K562 (cell line): ENCODE data around the gene SLMAP. TPM values are rescaled to one million over a fixed set of nuclear protein-coding genes. Genes with fewer than 3 reads are reported as not detected.
A peak's percentile ranks its signal among the peaks of the same experiment; 100 is the strongest.

Source experiments
- CHD1 ChIP-seq: fragments of 200-600 bp; sonication (generic); IDR thresholded peaks from one replicate; pipeline ENCODE4 v1.6.1; 2012; ENCODE audit warnings: mild to moderate bottlenecking, moderate library complexity, low read length, inconsistent platforms
- EZH2 ChIP-seq: IDR thresholded peaks from 2 replicates; pipeline ENCODE4 v1.6.1; 2012; ENCODE audit warnings: low read depth, mild to moderate bottlenecking, inconsistent platforms, low read length, borderline replicate concordance
- KHSRP ChIP-seq: fragments of 450-650 bp; IDR thresholded peaks from 2 replicates; pipeline ENCODE4 v1.6.1; 2017
- KLF16 ChIP-seq: IDR thresholded peaks from 2 replicates; pipeline ENCODE4 v1.6.1; 2016; ENCODE audit warnings: antibody characterized with exemption
- MYBL2 ChIP-seq, 2 experiments: fragments of 450-650 bp in 1 of 2; sonication (generic) in 1 of 2; formaldehyde crosslinking in 1 of 2; IDR thresholded peaks; 2 replicates each; pipeline versions ENCODE4 v1.6.1 to v1.8.1; 2017 to 2022; ENCODE audit warnings: borderline replicate concordance in 1 of 2, inconsistent platforms in 1 of 2, low read depth in 1 of 2, mild to moderate bottlenecking in 1 of 2, missing genetic modification reagents in 1 of 2, moderate library complexity in 1 of 2
- NR2C2 ChIP-seq, 2 experiments: fragments of 200-800 bp in 1 of 2; sonication (Bioruptor generic) in 1 of 2; sonication (generic) in 1 of 2; formaldehyde crosslinking in 1 of 2; IDR thresholded peaks; 2 replicates each; pipeline versions ENCODE4 v1.6.1 to v1.8.0; 2016 to 2022; ENCODE audit warnings: mild to moderate bottlenecking in 1 of 2, missing compliant biosample characterization in 1 of 2, missing genetic modification characterization in 1 of 2, missing genetic modification reagents in 1 of 2
- SNRNP70 ChIP-seq: fragments of 200-400 bp; formaldehyde crosslinking; optimal IDR thresholded peaks from 2 replicates; pipeline ENCODE3; 2017; ENCODE audit warnings: low read depth, low read length
- SOX6 ChIP-seq: fragments of 450-650 bp; IDR thresholded peaks from 2 replicates; pipeline ENCODE4 v1.6.1; 2014; ENCODE audit warnings: mild to moderate bottlenecking
- SRSF3 ChIP-seq: fragments of 200-400 bp; formaldehyde crosslinking; IDR thresholded peaks from 2 replicates; pipeline ENCODE4 v1.6.1; 2016; ENCODE audit warnings: mild to moderate bottlenecking, low read length, moderate library complexity; ENCODE audit not compliant: insufficient read depth
- SUPT5H ChIP-seq: fragments of 450-650 bp; IDR thresholded peaks from 2 replicates; pipeline ENCODE4 v1.6.1; 2016
- YY1 ChIP-seq, 3 experiments: IDR thresholded peaks; 2 replicates each; pipeline ENCODE4 v1.6.1; 2011; ENCODE audit warnings: low read length in 2 of 3, mild to moderate bottlenecking in 2 of 3, moderate library complexity in 2 of 3, borderline replicate concordance in 1 of 3, control low read depth in 1 of 3, low read depth in 1 of 3; ENCODE audit not compliant: insufficient read depth in 3 of 3, insufficient replicate concordance in 2 of 3, control insufficient read depth in 1 of 3, insufficient read length in 1 of 3; ENCODE audit errors: extremely low read depth in 1 of 3
- ZEB2 ChIP-seq: fragments of 450-650 bp; IDR thresholded peaks from 2 replicates; pipeline ENCODE4 v1.6.1; 2016
- ZSCAN32 ChIP-seq: fragments of 450-650 bp; formaldehyde crosslinking; IDR thresholded peaks from 2 replicates; pipeline ENCODE4 v1.4.0; 2020; ENCODE audit warnings: mild to moderate bottlenecking, moderate library complexity
- polyA plus RNA-seq, 8 experiments: library from polyadenylated mRNA; depleted of rRNA in 4 of 8; stranded (reverse) in 5 of 8; unstranded in 3 of 8; fragments of >200 nt; fragmentation: Nextera tagmentation in 2 of 8; fragmentation: Illumina TruSeq in 1 of 8; extraction: Ambion mirVana in 2 of 8; extraction: Trizol in 1 of 8; gene quantifications; 2 replicates each; pipeline versions ENCODE4 v1.2.1 to v1.2.3, GENCODE V29; 2011 to 2014; ENCODE audit warnings: inconsistent platforms in 1 of 8, missing spikeins in 1 of 8
- total RNA-seq, 7 experiments: library from RNA; depleted of rRNA in 6 of 7; stranded (reverse); fragments of >200 nt in 6 of 7; fragmentation: Illumina TruSeq in 2 of 7; extraction: Trizol in 2 of 7; gene quantifications; 2 replicates each; pipeline versions ENCODE4 v1.2.1 to v1.2.3, GENCODE V29; 2011 to 2021; ENCODE audit warnings: low replicate concordance in 1 of 7
- TF ChIP-seq, protein P1 (sequence below), 2 experiments: IDR thresholded peaks; 2 replicates each; pipeline ENCODE4 v1.6.1; 2012; ENCODE audit warnings: improper control_type of control experiment in 2 of 2, low read depth in 2 of 2, low read length in 2 of 2, borderline replicate concordance in 1 of 2
- TF ChIP-seq, protein P2 (sequence below): sonication (generic); formaldehyde crosslinking; IDR thresholded peaks from 2 replicates; pipeline ENCODE4 v1.8.0; 2022; ENCODE audit warnings: mild to moderate bottlenecking, missing genetic modification reagents
- TF ChIP-seq, protein P3 (sequence below): sonication (generic); formaldehyde crosslinking; IDR thresholded peaks from 2 replicates; pipeline ENCODE4 v1.8.1; 2023; ENCODE audit warnings: mild to moderate bottlenecking, missing genetic modification reagents
- TF ChIP-seq, protein P4 (sequence below), 2 experiments: fragments of 450-650 bp in 1 of 2; sonication (generic) in 1 of 2; formaldehyde crosslinking in 1 of 2; IDR thresholded peaks in 1 of 2; conservative IDR thresholded peaks in 1 of 2; 2 replicates each; pipeline versions ENCODE4 v1.6.1 to v1.8.1; 2016 to 2023; ENCODE audit warnings: mild to moderate bottlenecking in 2 of 2, moderate library complexity in 2 of 2, inconsistent platforms in 1 of 2, missing genetic modification reagents in 1 of 2
- TF ChIP-seq, protein P5 (sequence below): fragments of 450-650 bp; IDR thresholded peaks from 2 replicates; pipeline ENCODE4 v1.7.0; 2016; ENCODE audit warnings: borderline replicate concordance

The SLMAP gene
- total and polyA plus RNA-seq, 9 of the 15 experiments (the other 6 are each of a cell fraction or from before 2014, with no cell fraction given) = 12.1 to 50.7 (median 28.3) TPM

DNA sequence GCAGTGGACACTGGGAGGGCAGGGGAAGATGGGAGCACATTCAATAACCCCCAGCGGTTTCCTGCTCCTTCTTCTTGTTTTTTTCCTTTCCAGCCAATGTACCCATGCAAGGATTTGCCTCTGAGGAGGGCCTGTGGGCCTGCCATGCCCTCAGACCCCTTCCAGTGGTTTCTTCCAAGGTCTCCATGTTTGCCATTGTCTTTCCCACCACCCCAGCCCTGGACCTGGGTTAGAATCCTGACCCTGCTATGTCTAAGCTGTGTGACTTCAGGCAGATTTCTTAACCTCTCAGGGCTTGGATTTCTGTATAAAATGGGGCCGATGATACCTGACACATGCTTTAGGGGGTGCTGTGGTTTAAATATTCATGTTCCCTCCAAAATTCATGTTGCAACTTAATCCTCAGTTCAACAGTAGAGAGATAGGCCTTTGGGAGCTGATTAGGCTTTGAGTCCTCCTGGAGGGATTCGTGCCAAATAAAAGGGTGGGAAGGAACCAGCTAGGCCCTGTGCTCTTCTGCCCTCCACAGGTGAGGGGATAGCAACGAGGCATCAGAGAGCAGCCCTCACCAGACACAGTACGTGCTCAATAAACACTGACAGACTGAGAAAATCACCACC lies 205.8 kb downstream of the SLMAP start (continued):
- TF ChIP-seq, protein P1, sequence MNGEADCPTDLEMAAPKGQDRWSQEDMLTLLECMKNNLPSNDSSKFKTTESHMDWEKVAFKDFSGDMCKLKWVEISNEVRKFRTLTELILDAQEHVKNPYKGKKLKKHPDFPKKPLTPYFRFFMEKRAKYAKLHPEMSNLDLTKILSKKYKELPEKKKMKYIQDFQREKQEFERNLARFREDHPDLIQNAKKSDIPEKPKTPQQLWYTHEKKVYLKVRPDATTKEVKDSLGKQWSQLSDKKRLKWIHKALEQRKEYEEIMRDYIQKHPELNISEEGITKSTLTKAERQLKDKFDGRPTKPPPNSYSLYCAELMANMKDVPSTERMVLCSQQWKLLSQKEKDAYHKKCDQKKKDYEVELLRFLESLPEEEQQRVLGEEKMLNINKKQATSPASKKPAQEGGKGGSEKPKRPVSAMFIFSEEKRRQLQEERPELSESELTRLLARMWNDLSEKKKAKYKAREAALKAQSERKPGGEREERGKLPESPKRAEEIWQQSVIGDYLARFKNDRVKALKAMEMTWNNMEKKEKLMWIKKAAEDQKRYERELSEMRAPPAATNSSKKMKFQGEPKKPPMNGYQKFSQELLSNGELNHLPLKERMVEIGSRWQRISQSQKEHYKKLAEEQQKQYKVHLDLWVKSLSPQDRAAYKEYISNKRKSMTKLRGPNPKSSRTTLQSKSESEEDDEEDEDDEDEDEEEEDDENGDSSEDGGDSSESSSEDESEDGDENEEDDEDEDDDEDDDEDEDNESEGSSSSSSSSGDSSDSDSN (IDR thresholded peaks at IDR 0.05; ENCODE audit: borderline replicate concordance in 1 of 2, low read depth in 2 of 2, low read length in 2 of 2) = no peak
- no peak for TF ChIP-seq NR2C2 (CRISPR knock-in tag; IDR thresholded peaks at IDR 0.05)
- no peak for TF ChIP-seq NR2C2 (tag; IDR thresholded peaks at IDR 0.05)
- no peak for TF ChIP-seq SOX6
- TF ChIP-seq SNRNP70 = no peak
- TF ChIP-seq, protein P2, sequence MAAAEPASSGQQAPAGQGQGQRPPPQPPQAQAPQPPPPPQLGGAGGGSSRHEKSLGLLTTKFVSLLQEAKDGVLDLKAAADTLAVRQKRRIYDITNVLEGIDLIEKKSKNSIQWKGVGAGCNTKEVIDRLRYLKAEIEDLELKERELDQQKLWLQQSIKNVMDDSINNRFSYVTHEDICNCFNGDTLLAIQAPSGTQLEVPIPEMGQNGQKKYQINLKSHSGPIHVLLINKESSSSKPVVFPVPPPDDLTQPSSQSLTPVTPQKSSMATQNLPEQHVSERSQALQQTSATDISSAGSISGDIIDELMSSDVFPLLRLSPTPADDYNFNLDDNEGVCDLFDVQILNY (CRISPR knock-in tag) = no peak
- TF ChIP-seq SRSF3 = no peak
- TF ChIP-seq ZEB2 = 0 out of 2 replicates have a peak, but pooled peaks have one; percentile 17
- TF ChIP-seq MYBL2 (IDR thresholded peaks at IDR 0.05; ENCODE audit: low read depth) = no peak
- TF ChIP-seq MYBL2 (CRISPR knock-in tag; IDR thresholded peaks at IDR 0.05; ENCODE audit: borderline replicate concordance) = no peak
- TF ChIP-seq, protein P3, sequence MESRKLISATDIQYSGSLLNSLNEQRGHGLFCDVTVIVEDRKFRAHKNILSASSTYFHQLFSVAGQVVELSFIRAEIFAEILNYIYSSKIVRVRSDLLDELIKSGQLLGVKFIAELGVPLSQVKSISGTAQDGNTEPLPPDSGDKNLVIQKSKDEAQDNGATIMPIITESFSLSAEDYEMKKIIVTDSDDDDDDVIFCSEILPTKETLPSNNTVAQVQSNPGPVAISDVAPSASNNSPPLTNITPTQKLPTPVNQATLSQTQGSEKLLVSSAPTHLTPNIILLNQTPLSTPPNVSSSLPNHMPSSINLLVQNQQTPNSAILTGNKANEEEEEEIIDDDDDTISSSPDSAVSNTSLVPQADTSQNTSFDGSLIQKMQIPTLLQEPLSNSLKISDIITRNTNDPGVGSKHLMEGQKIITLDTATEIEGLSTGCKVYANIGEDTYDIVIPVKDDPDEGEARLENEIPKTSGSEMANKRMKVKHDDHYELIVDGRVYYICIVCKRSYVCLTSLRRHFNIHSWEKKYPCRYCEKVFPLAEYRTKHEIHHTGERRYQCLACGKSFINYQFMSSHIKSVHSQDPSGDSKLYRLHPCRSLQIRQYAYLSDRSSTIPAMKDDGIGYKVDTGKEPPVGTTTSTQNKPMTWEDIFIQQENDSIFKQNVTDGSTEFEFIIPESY (CRISPR knock-in tag) = 0 out of 2 replicates have a peak, but pooled peaks have one; percentile 2
- TF ChIP-seq, protein P4, sequence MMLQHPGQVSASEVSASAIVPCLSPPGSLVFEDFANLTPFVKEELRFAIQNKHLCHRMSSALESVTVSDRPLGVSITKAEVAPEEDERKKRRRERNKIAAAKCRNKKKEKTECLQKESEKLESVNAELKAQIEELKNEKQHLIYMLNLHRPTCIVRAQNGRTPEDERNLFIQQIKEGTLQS (IDR thresholded peaks at IDR 0.05) = no peak
- TF ChIP-seq, protein P4 (CRISPR knock-in tag; conservative IDR thresholded peaks at IDR 0.05) = no peak
- no peak for TF ChIP-seq KLF16
- TF ChIP-seq SUPT5H = no peak
- TF ChIP-seq YY1 (IDR thresholded peaks at IDR 0.05; ENCODE audit: borderline replicate concordance in 1 of 3, control insufficient read depth in 1 of 3, extremely low read depth in 1 of 3, insufficient read depth in 3 of 3, insufficient read length in 1 of 3, insufficient replicate concordance in 2 of 3, low read depth in 1 of 3, low read length in 2 of 3) = no peak
- TF ChIP-seq CHD1 = no peak
- TF ChIP-seq, protein P5, sequence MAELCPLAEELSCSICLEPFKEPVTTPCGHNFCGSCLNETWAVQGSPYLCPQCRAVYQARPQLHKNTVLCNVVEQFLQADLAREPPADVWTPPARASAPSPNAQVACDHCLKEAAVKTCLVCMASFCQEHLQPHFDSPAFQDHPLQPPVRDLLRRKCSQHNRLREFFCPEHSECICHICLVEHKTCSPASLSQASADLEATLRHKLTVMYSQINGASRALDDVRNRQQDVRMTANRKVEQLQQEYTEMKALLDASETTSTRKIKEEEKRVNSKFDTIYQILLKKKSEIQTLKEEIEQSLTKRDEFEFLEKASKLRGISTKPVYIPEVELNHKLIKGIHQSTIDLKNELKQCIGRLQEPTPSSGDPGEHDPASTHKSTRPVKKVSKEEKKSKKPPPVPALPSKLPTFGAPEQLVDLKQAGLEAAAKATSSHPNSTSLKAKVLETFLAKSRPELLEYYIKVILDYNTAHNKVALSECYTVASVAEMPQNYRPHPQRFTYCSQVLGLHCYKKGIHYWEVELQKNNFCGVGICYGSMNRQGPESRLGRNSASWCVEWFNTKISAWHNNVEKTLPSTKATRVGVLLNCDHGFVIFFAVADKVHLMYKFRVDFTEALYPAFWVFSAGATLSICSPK = no peak
- TF ChIP-seq ZSCAN32 (CRISPR knock-in tag) = no peak
- no peak for TF ChIP-seq EZH2
- TF ChIP-seq KHSRP = no peak
